Vagina (tissue), 2 donors: ENCODE results near the gene SENP1.

ENCODE experiments used
- POLR2AphosphoS5 ChIP-seq, 2 donors: sonication (generic); formaldehyde crosslinking; IDR thresholded peaks; one replicate each; pipeline ENCODE4 v1.9.0; 2017; ENCODE audit warnings: antibody characterized with exemption in 2 of 2, mild to moderate bottlenecking in 2 of 2, low read depth in 1 of 2; ENCODE audit not compliant: insufficient read depth in 1 of 2
- TF ChIP-seq, protein P1 (sequence below), 3 experiments: fragments of 450-650 bp in 2 of 3; fragments of 200-600 bp in 1 of 3; sonication (generic) in 1 of 3; IDR thresholded peaks; one replicate each; pipeline ENCODE4 v1.5.1; 2017 to 2019; ENCODE audit warnings: antibody characterized with exemption in 3 of 3, mild to moderate bottlenecking in 2 of 3, moderate library complexity in 2 of 3

DNA sequence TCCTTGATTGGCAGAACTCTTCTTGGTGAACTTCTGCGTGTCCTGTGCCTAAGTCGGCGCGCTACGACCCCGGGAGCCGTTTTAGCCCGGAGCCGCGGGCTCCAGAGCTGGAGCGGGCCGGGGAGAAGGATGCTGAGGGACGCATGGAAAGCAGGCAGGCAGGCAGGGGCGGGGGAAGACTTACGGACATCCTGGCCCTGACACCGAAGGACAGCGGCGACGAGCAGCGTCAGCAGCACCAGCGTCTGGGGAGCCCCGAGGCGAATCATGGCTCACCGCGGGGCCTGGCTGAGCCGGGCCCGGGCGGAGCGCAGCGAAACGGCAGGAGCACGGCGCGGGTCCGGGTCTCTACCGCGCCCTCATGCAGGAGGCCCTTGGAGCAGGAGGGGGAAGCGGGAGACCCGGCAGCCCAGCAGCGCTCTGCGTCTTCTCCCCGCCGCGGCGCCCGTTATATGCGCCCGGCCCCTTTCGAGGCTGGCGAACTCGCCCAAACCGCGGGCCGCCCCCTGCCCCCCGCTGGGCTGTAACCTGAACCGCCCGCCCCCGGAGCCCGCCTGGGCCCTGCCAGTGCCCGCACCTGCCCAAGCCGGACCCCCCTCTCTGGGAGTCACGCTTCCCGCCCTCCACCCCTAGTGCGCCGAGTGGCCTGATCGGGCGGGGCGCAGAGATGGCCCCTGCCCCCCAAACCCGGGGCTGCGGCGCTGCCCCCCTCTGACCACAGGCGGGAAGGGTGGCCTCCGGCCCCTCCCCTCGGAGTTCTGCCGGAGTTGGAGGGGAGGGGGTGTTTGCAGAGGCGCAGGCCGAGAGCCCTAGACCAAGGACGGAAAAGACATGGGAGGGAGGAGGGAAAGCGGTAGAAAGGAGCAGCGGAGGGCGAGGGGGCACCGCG is 101.6 kb downstream of the SENP1 start, which contains the start of gene COL2A1:
- no peak for TF ChIP-seq POLR2AphosphoS5 (IDR thresholded peaks at IDR 0.05; ENCODE audit: insufficient read depth in 1 of 2, low read depth in 1 of 2)
- TF ChIP-seq, protein P1, sequence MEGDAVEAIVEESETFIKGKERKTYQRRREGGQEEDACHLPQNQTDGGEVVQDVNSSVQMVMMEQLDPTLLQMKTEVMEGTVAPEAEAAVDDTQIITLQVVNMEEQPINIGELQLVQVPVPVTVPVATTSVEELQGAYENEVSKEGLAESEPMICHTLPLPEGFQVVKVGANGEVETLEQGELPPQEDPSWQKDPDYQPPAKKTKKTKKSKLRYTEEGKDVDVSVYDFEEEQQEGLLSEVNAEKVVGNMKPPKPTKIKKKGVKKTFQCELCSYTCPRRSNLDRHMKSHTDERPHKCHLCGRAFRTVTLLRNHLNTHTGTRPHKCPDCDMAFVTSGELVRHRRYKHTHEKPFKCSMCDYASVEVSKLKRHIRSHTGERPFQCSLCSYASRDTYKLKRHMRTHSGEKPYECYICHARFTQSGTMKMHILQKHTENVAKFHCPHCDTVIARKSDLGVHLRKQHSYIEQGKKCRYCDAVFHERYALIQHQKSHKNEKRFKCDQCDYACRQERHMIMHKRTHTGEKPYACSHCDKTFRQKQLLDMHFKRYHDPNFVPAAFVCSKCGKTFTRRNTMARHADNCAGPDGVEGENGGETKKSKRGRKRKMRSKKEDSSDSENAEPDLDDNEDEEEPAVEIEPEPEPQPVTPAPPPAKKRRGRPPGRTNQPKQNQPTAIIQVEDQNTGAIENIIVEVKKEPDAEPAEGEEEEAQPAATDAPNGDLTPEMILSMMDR (IDR thresholded peaks at IDR 0.05) = no peak
